SK-N-SH (cell line): ENCODE results near the gene PFKP. TPM values are rescaled to one million over a fixed set of nuclear protein-coding genes. Genes with fewer than 3 reads are reported as not detected.

ENCODE experiments used
- CTCF ChIA-PET: fragments of 300-600, 350-600 bp; formaldehyde crosslinking; extraction: SDS; loops from one replicate; lab custom pipeline; 2021; lab: Yijun Ruan, JAX
- POLR2A ChIA-PET: fragments of 350-600 bp; sonication (Branson Sonifier 250); formaldehyde crosslinking; extraction: SDS; loops from one replicate; lab custom pipeline; 2020; ENCODE audit warnings: antibody characterized with exemption, inconsistent platforms; lab: Yijun Ruan, JAX
- DNase-seq: peaks from one replicate; pipeline ENCODE4 v3.0.0; 2012
- H2AFZ ChIP-seq: fragments of 200-600 bp; sonication (generic); 2 replicates; pipeline ENCODE4 v1.8.1; 2016; ENCODE audit warnings: antibody characterized with exemption, mild to moderate bottlenecking, low read depth
- H3F3A ChIP-seq: fragments of 200-600 bp; sonication (generic); replicated peaks from 2 replicates; pipeline ENCODE3; 2016; ENCODE audit warnings: antibody characterized with exemption, mild to moderate bottlenecking; ENCODE audit not compliant: insufficient read depth
- H3K27ac ChIP-seq, 2 experiments: fragments of 200-500 bp in 1 of 2; fragments of 200-600 bp in 1 of 2; sonication (Bioruptor generic) in 1 of 2; sonication (generic), shearing (Covaris generic) in 1 of 2; 2 replicates each; pipeline versions ENCODE4 v1.5.1 to v1.6.1; 2014 to 2016; ENCODE audit warnings: low read depth in 2 of 2, inconsistent platforms in 1 of 2, low read length in 1 of 2, mild to moderate bottlenecking in 1 of 2, mixed read lengths in 1 of 2
- H3K27me3 ChIP-seq: fragments of 200-600 bp; sonication (generic), shearing (Covaris generic); 2 replicates; pipeline ENCODE4 v1.6.1; 2016; ENCODE audit warnings: mixed run types; ENCODE audit not compliant: insufficient read depth
- H3K36me3 ChIP-seq, 2 experiments: fragments of 200-500 bp in 1 of 2; fragments of 200-600 bp in 1 of 2; sonication (Bioruptor generic) in 1 of 2; sonication (generic) in 1 of 2; replicated peaks in 1 of 2; 2 replicates each; pipeline versions ENCODE3 to v1.5.1; 2014 to 2016; ENCODE audit warnings: low read length in 1 of 2, mild to moderate bottlenecking in 1 of 2; ENCODE audit not compliant: insufficient read depth in 2 of 2, control insufficient read depth in 1 of 2
- H3K4me1 ChIP-seq, 2 experiments: fragments of 200-500 bp in 1 of 2; fragments of 200-600 bp in 1 of 2; sonication (Bioruptor generic) in 1 of 2; sonication (generic), shearing (Covaris generic) in 1 of 2; 2 replicates each; pipeline versions ENCODE4 v1.5.1 to v1.6.1; 2014 to 2016; ENCODE audit warnings: low read depth in 1 of 2, low read length in 1 of 2, mixed run types in 1 of 2; ENCODE audit not compliant: insufficient read depth in 2 of 2, control insufficient read depth in 1 of 2
- H3K4me2 ChIP-seq: fragments of 200-600 bp; sonication (generic), shearing (Covaris generic); 2 replicates; pipeline ENCODE4 v1.6.1; 2017; ENCODE audit warnings: mixed run types
- H3K4me3 ChIP-seq, 2 experiments: fragments of 200-500 bp in 1 of 2; fragments of 200-600 bp in 1 of 2; sonication (Bioruptor generic) in 1 of 2; sonication (generic), shearing (Covaris generic) in 1 of 2; 2 replicates each; pipeline versions ENCODE4 v1.5.1 to v1.8.1; 2014 to 2016; ENCODE audit warnings: low read depth in 2 of 2, inconsistent platforms in 1 of 2, low read length in 1 of 2, mild to moderate bottlenecking in 1 of 2, mixed read lengths in 1 of 2, moderate library complexity in 1 of 2
- H3K79me2 ChIP-seq: fragments of 200-600 bp; sonication (generic); 2 replicates; pipeline ENCODE4 v1.8.1; 2017; ENCODE audit warnings: mild to moderate bottlenecking; ENCODE audit not compliant: insufficient read depth
- H3K9ac ChIP-seq: fragments of 200-600 bp; sonication (generic); 2 replicates; pipeline ENCODE4 v1.6.1; 2017; ENCODE audit warnings: mixed run types
- H3K9me2 ChIP-seq: fragments of 200-600 bp; sonication (generic); 2 replicates; pipeline ENCODE4 v1.6.1; 2017; ENCODE audit warnings: mixed run types
- H3K9me3 ChIP-seq: fragments of 200-600 bp; sonication (generic); 2 replicates; pipeline ENCODE4 v1.6.1; 2017; ENCODE audit warnings: mixed run types, mild to moderate bottlenecking, moderate library complexity
- H4K20me1 ChIP-seq: fragments of 200-600 bp; sonication (generic); 2 replicates; pipeline ENCODE4 v1.6.1; 2017; ENCODE audit warnings: mild to moderate bottlenecking, mixed run types; ENCODE audit not compliant: insufficient read depth
- ELF1 ChIP-seq: IDR thresholded peaks from 2 replicates; pipeline ENCODE4 v1.4.0; 2012
- FOXJ3 ChIP-seq: sonication (generic); formaldehyde crosslinking; IDR thresholded peaks from 2 replicates; pipeline ENCODE4 v1.5.1; 2020; ENCODE audit warnings: mild to moderate bottlenecking, missing genetic modification reagents
- FOXM1 ChIP-seq: IDR thresholded peaks from 2 replicates; pipeline ENCODE4 v1.4.0; 2012; ENCODE audit warnings: low read depth, mild to moderate bottlenecking
- MEF2A ChIP-seq: IDR thresholded peaks from 2 replicates; pipeline ENCODE4 v1.4.0; 2012; ENCODE audit warnings: low read depth, borderline replicate concordance
- MXI1 ChIP-seq: IDR thresholded peaks from 2 replicates; pipeline ENCODE4 v1.6.1; 2012; ENCODE audit warnings: mild to moderate bottlenecking, low read depth, low read length, improper control_type of control experiment
- NFIC ChIP-seq: IDR thresholded peaks from 2 replicates; pipeline ENCODE4 v1.4.0; 2012; ENCODE audit warnings: borderline replicate concordance
- NRF1 ChIP-seq: IDR thresholded peaks from 2 replicates; pipeline ENCODE4 v1.6.1; 2012; ENCODE audit warnings: low read depth, mild to moderate bottlenecking, low read length
- POLR2AphosphoS5 ChIP-seq: IDR thresholded peaks from 2 replicates; pipeline ENCODE4 v1.6.1; 2012; ENCODE audit warnings: low read depth, low read length
- RAD21 ChIP-seq: IDR thresholded peaks from 2 replicates; pipeline ENCODE4 v1.6.1; 2012; ENCODE audit warnings: mild to moderate bottlenecking, low read length
- RCOR1 ChIP-seq: fragments of 150-350 bp; IDR thresholded peaks from 2 replicates; pipeline ENCODE4 v1.6.1; 2017; ENCODE audit warnings: antibody characterized with exemption, low read length
- SIN3A ChIP-seq: IDR thresholded peaks from 2 replicates; pipeline ENCODE4 v1.6.1; 2012; ENCODE audit warnings: low read depth, mild to moderate bottlenecking, low read length, moderate library complexity, borderline replicate concordance
- SMC3 ChIP-seq: IDR thresholded peaks from 2 replicates; pipeline ENCODE4 v1.6.1; 2012; ENCODE audit warnings: low read depth, low read length, improper control_type of control experiment
- TAF1 ChIP-seq: IDR thresholded peaks from 2 replicates; pipeline ENCODE4 v1.6.1; 2012; ENCODE audit warnings: low read depth, mild to moderate bottlenecking, low read length, moderate library complexity, borderline replicate concordance
- TCF12 ChIP-seq: IDR thresholded peaks from 2 replicates; pipeline ENCODE4 v1.4.0; 2012
- TEAD4 ChIP-seq: IDR thresholded peaks from 2 replicates; pipeline ENCODE4 v1.4.0; 2012; ENCODE audit warnings: mild to moderate bottlenecking, borderline replicate concordance; ENCODE audit not compliant: insufficient read depth
- USF1 ChIP-seq: IDR thresholded peaks from 2 replicates; pipeline ENCODE4 v1.4.0; 2012; ENCODE audit warnings: low read depth, borderline replicate concordance
- YY1 ChIP-seq: IDR thresholded peaks from 2 replicates; pipeline ENCODE4 v1.4.0; 2012; ENCODE audit warnings: low read depth, mild to moderate bottlenecking
- WGBS: methylation state at CpG from one replicate; pipeline ENCODE4 v1.1.6; 2017; ENCODE audit warnings: low lambda C conversion rate; 5-methylcytosine and 5-hydroxymethylcytosine counted together
- polyA plus RNA-seq, 3 experiments: library from polyadenylated mRNA; depleted of rRNA; stranded (reverse); fragments of >200 nt; gene quantifications; 2 replicates each; pipeline ENCODE4 v1.2.3, GENCODE V29; 2012
- TF ChIP-seq, protein P1 (sequence below): IDR thresholded peaks from 2 replicates; pipeline ENCODE4 v1.4.0; 2012; ENCODE audit warnings: low read depth
- TF ChIP-seq, protein P2 (sequence below): IDR thresholded peaks from 2 replicates; pipeline ENCODE4; 2012
- TF ChIP-seq, protein P3 (sequence below): fragments of 150-350 bp; IDR thresholded peaks from 2 replicates; pipeline ENCODE4 v1.6.1; 2016; ENCODE audit warnings: mild to moderate bottlenecking, low read depth, low read length
- TF ChIP-seq, protein P4 (sequence below): fragments of 150-350 bp; IDR thresholded peaks from 2 replicates; pipeline ENCODE4 v1.6.1; 2017; ENCODE audit warnings: antibody characterized with exemption, low read length, low read depth, borderline replicate concordance

The PFKP gene
- polyA plus RNA-seq, 1 of the 3 experiments (the other 2 are of a cell fraction): 175 TPM

GRCh38 chr10:3082290-3082689 is 14.9 kb downstream of the PFKP start:
- no peak for DNase-seq
- H3K9me2 ChIP-seq: no peaks in the 10 kb centered on the region
- H3K79me2 ChIP-seq: peaks cover 85% of the 10 kb centered on the region
- ChIA-PET POLR2A (interaction anchor here (1.7 kb wide), 1 partner anchor 10 kb away, joined by 4 read pairs; no protein-coding TSS in a partner anchor), CTCF (no interaction called here)
- 96% methylated on average over 15 of the region's 15 CpGs for WGBS
- H3K27ac ChIP-seq: no peak overlapping the region
- peaks cover 34% of the 10 kb centered on the region for H4K20me1 ChIP-seq
- H3K36me3 ChIP-seq: peaks cover 15 to 17% of the 10 kb centered on the region in 2 experiments
- H3K4me1 ChIP-seq: peaks cover 14 to 17% of the 10 kb centered on the region in 2 experiments; a peak in 2 of 4 replicates
- no peaks in the 10 kb centered on the region for H3K9me3 ChIP-seq
- no peak overlapping the region for H3K4me3 ChIP-seq
- no peak overlapping the region for H3K9ac ChIP-seq
- no peak for TF ChIP-seq RCOR1
- TF ChIP-seq SIN3A: no peak
- TF ChIP-seq, all 33 proteins: peak for 0
- H3F3A ChIP-seq: peaks cover 23% of the 10 kb centered on the region
- H2AFZ ChIP-seq: no peak overlapping the region
- no peaks in the 10 kb centered on the region for H3K27me3 ChIP-seq
- no peak overlapping the region for H3K4me2 ChIP-seq

- ChIA-PET CTCF (no interaction called here), POLR2A (no interaction called here)
- Histone ChIP-seq H3F3A (peaks cover 38% of the 10 kb centered on the region), H2AFZ (no peak overlapping the region), H3K9me2 (no peaks in the 10 kb centered on the region), H3K27me3 (no peaks in the 10 kb centered on the region), H3K36me3 (peaks cover 15 to 17% of the 10 kb centered on the region in 2 experiments), H3K79me2 (peaks cover 83% of the 10 kb centered on the region), H3K4me2 (no peak overlapping the region), H3K9ac (no peak overlapping the region), H3K9me3 (no peaks in the 10 kb centered on the region), H3K4me1 (peaks cover 9 to 18% of the 10 kb centered on the region in 2 experiments; a peak in 3 of 4 replicates), H3K4me3 (no peak overlapping the region), H4K20me1 (peaks cover 6% of the 10 kb centered on the region; the same call in 1 of the 2 replicates), H3K27ac (peak overlapping the region in 1 of 2 experiments; percentile 38; a peak in 2 of 4 replicates)
- WGBS: 88% methylated on average over 20 of the region's 20 CpGs
- DNase-seq: peak; percentile 10
- TF ChIP-seq TCF12: no peak
- no peak for TF ChIP-seq TEAD4
- TF ChIP-seq MXI1: no peak
- TF ChIP-seq ELF1: no peak
- no peak for TF ChIP-seq NRF1
- no peak for TF ChIP-seq RAD21
- no peak for TF ChIP-seq POLR2AphosphoS5
- TF ChIP-seq YY1: no peak
- no peak for TF ChIP-seq USF1
- TF ChIP-seq, protein P1, sequence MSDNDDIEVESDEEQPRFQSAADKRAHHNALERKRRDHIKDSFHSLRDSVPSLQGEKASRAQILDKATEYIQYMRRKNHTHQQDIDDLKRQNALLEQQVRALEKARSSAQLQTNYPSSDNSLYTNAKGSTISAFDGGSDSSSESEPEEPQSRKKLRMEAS: no peak
- TF ChIP-seq NFIC: no peak
- no peak for TF ChIP-seq FOXM1
- TF ChIP-seq, protein P2, sequence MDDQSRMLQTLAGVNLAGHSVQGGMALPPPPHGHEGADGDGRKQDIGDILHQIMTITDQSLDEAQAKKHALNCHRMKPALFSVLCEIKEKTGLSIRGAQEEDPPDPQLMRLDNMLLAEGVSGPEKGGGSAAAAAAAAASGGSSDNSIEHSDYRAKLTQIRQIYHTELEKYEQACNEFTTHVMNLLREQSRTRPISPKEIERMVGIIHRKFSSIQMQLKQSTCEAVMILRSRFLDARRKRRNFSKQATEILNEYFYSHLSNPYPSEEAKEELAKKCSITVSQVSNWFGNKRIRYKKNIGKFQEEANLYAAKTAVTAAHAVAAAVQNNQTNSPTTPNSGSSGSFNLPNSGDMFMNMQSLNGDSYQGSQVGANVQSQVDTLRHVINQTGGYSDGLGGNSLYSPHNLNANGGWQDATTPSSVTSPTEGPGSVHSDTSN: no peak
- TF ChIP-seq, protein P3, sequence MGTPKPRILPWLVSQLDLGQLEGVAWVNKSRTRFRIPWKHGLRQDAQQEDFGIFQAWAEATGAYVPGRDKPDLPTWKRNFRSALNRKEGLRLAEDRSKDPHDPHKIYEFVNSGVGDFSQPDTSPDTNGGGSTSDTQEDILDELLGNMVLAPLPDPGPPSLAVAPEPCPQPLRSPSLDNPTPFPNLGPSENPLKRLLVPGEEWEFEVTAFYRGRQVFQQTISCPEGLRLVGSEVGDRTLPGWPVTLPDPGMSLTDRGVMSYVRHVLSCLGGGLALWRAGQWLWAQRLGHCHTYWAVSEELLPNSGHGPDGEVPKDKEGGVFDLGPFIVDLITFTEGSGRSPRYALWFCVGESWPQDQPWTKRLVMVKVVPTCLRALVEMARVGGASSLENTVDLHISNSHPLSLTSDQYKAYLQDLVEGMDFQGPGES: no peak
- TF ChIP-seq TAF1: no peak
- TF ChIP-seq, protein P4, sequence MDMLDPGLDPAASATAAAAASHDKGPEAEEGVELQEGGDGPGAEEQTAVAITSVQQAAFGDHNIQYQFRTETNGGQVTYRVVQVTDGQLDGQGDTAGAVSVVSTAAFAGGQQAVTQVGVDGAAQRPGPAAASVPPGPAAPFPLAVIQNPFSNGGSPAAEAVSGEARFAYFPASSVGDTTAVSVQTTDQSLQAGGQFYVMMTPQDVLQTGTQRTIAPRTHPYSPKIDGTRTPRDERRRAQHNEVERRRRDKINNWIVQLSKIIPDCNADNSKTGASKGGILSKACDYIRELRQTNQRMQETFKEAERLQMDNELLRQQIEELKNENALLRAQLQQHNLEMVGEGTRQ: no peak
- no peak for TF ChIP-seq FOXJ3
- no peak for TF ChIP-seq MEF2A
- no peak for TF ChIP-seq RCOR1
- TF ChIP-seq SMC3: no peak
Observed at GRCh38 chr10:3085785-3086567, 18.6 kb downstream of the PFKP start.
